SW480 (cell line): ENCODE data around the gene FEZ2.

ENCODE experiments used
- DNase-seq: peaks from one replicate; pipeline ENCODE4 v3.0.0-alpha.2; 2016; ENCODE audit warnings: low spot score

Gene FEZ2

DNA sequence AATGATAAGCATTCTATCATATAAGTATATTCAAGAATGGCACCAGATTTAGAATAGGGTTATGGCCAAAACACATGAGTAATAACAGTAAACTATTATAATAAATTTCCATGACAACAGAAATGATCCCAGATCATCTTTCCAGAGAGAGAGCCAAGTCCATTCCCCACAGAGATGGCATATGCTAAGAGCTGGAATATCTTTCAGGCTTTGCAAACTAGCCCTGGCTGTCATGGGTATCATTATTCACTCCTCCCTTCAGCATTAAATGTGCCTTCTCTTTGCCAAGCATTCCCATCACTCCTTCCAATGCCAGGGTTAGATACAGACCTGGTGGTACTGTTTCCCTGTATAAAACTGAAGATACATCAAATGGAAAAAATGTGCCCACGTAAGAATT is 10.9 kb downstream of the FEZ2 start:
- DNase-seq: no peak

DNA sequence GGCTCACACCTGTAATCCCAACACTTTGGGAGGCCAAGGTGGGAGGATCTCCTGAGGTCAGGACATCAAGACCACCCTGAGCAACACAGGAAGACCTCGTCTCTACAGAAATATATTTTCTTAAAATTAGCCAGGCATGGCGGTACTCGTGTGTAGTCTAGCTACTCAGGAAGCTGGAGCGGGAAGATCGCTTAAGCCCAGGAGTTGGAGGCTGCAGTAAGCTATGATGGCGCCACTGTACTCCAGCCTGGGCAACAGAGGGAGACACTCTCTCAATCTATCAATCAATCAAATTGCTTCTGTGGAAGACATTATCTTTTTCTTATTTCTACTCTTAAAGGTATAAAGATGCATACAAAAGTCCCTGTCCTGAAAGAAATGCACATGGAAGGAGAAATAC is 11.3 kb downstream of the FEZ2 start:
- no peak for DNase-seq

DNA sequence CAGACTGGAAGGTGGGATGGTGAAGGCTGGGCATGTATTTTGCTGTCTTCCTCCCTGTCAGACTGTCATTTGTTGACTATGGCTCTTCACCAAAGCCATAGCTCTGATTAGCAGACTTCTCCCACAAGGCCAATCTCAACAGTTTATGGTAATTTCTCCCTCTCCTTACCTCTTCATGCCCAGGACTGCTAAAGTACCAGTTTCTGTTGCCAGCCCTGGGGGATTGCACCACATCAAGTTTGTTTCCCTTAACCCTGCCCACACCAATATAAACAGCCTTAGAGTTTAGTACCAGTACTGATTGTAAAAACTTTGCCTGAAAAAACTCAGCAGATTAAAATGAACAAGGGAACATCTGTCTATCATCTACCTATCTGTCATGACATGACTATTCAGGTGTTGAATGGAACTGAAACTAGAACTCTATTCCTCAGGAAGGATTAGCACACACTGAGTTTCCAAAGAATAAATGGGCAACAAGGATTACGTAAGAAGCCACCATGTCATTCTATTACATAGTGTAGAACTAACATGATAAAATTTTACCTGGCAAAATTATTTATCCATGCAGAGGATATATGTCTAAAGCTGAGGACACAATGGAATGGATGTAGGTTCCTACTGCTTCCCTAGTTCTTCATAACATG is 13.7 kb downstream of the FEZ2 start:
- no peak for DNase-seq

DNA sequence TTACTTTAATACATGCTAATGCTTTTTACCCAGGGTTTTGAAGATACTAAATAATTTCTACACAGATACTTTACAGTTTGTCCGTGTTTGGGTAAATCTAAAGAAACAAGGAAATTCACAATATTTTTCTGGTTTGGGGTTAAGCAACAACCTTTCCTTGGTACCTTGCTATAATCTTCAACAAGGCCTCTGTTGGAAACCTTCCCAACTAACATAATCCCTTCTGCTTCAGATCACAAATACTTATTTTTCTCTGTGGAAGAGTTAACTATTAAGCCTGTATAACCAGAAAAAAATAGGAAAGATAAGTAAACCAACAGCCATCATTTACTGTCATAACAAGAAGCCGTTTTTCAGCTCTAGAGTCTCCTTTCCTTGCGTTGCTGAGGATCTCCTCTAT is 15.0 kb downstream of the FEZ2 start:
- DNase-seq: no peak

DNA sequence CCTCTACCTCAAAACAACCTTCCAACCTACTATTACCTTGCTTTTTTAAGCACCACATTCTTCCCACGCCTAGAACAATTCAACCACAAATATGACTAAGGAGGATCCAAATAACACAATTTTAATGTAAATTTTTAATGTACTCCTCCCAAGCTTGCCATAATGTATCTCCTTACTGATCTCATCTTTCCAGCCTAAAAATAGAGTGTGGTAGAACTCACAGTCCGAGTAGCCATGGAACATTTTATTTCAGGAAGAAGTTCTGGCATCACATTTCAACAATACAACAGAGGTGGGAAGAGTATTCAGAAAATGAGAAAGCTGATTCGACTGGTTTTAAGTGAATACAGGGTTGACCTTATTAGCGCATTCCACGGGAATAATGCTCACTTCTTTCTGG is 15.4 kb downstream of the FEZ2 start:
- no peak for DNase-seq

DNA sequence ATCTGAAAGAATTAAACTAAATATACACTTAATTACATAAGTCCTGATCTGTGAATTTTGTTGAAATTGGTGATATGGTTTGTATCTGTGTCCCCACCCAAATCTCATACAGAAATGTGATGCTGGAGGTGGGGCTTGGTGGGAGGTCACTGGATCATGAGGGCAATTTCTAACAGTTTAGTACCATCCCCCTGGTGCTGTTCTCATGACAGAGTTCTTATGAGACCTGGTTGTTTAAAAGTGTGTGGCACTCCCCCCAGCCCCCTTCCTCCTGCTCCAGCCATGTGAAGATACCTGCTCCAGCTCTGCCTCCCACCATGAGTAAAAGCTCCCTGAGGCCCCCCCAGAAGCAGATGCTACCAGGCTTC is 18.7 kb downstream of the FEZ2 start:
- DNase-seq: no peak

DNA sequence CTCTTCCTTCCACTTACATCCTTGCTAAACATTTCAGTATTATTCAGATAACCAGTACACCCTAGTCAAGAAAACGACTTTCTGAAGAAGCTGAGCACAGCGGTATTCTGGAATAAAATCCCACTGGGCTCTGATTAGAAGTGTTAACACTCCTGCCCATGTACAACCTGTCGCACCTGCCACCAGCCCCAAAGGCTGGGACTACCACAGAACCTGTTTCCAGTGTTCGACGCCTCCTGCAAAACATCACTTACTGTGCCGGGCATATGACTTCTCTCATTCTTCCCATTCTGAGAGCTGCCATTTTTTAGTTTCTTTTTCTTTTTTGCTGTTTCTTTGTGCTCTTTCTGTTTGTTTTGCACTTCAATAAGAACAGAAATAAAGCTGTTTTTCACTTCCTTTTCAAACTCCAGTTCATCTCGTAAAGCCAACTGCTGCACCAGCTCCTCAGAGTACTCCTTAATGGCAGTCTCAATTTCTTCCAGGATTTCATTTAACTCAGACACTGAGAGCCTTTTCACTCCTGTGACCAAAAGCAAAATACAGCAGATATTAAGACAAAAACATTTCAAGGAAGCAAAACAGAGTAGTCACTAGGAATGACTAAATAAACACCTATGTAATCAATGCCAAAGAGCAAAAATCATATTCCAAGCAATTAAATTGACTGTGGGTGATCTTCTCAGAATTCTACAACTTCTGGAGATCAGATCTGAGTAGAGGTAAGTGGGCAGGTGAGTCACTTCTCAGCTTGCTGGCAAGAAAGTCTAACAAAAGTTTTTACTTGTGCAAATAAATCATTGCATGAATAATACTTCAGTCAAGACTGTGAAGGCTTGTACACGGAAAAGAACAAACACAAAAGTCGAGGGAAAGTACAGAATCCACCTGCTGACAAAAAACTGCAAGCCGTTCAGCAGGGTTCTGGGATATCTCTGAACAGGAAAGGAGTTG is 19.3 kb downstream of the FEZ2 start:
- DNase-seq: no peak

DNA sequence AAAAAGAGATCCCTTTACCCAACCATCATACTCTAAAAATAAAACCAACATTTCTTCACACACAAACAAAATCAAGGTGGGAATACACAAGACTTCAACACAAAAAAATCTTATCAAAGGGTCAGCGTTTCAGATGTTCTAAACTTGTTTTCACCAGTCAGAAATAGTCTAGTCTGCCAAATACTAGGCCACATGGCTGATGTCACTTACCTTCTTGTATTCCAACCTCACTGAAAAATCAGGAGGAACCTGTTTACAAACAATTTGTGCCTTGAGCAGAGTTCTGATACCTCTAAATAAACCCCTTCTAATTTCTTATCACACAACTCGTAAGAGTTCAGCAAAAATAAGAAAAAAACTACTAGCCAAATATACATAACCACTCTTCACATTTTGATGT is 20.1 kb downstream of the FEZ2 start:
- no peak for DNase-seq

DNA sequence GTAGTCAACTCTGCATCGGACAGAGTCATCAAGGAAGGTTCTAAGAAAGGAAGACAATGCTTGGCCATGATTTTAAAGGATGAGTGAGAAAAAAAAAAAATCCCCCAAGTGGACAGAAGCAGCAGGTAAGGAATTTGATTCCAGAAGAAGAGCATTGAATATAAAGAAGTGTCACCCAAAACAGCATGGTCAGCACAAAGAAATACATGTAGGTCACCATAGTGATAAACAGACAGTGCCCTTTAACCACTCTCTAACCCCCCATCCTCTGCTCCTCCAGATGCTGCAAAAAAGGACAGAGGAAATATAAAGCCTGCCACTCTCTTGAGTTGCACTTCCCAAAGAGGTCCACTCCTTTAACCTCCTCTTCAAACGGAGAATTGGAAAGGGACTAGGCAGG is 23.4 kb downstream of the FEZ2 start:
- DNase-seq: no peak

DNA sequence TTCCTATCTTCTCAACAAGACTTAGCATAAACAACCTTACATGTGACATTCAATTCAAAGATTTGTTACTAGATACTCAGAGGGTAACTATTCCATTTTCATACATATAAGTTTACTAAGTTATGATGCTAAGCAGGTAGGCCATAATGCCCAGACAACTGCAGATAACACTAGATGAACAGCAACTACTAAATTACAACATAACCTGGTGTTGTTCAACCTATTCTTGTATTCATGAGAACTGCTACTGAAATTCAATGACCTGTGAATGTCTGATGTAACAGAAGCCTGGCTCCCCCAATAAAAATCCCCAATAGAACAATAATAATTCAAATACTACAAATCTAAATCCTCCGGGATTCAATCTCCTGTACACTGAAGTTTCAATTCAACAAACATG is 24.8 kb downstream of the FEZ2 start:
- DNase-seq: no peak

DNA sequence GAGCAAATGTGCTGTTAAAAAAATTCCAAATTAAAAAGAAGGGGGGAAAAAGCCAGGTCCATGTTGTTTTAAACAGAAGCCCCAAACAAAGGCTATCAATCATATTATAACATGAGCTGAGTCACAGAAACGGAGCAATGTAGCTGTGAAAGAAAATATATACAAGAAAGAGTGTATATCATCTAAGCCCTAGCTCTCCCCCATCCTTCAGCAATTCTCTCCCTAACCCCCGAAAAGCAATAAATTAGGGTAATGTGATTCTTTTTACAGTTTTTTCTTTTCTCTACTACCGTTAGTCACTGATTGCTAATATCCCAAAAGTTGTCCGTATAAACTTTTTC is 25.3 kb downstream of the FEZ2 start:
- DNase-seq: no peak

DNA sequence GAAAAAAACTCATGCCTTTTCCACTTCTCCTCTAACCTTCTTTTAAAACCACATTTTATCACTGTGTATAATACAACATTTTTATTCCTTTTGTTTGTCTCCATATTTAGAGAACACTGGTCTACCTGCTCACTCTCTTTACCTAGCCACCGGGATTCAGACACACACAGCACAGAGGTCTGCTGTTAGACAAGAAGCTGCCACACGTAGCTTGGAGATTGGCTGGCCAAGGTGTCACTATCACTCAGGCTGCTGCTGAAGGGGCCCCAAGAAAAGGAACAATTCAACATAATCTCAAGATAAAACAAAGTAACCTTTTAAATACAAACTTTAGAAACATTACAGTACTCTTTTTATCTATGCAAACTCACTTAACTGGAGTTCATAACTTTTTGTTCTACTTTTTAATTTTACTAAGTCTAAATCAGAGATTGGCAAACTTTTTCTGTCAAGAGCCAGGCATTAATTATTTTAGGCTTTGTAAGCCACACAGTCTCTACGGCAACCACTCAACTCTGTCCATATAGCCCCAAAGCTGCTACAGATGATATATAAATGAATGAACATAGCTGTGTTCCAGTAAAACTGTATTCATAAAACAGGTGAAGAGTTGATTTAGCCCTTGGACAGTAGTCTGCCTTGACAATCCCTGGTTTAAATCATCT is 25.8 kb downstream of the FEZ2 start:
- DNase-seq: no peak

DNA sequence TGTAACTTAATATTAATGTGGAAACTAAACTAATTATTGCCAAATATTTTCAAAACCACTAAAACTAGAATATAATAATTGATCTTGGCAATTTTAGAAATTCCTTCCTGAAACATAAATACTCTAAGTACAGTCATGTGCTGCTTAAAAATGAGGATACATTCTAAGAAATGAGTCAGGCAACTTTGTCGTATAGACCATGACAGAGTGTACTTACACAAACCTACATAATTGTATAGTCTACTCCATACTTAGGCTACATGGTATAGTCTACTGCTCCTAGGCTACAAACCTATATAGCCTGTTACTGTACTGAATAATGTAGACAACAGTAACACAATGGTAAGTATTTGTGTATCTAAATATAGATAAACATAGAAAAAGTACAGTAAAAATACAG is 27.6 kb downstream of the FEZ2 start:
- DNase-seq: no peak

DNA sequence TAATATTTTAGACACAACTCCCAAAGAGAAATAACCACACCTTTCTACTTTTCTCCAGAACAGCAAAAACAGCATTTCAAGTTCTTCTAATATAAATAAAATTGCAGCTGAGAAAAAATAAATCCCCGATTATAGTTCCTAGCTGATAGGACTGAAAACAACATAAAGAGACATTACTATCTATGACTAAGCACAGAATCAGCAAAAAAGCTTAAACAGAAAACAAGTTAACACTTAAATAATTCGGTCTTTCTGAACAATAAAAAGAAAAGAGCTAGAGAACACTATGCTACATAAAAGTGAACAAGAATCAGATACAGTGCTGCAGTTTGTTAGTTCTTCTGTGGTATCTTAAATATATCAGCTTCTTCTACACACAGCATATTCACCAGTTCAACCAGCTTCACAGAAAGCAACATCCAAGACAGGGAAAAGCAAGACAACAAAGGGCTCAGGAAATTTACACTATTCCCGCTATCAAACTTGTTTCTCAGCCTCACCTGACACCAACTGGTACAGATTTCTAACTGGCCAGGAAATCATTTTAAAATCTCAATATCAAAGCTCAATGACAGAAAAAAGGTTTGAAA is 28.6 kb downstream of the FEZ2 start:
- DNase-seq: no peak

DNA sequence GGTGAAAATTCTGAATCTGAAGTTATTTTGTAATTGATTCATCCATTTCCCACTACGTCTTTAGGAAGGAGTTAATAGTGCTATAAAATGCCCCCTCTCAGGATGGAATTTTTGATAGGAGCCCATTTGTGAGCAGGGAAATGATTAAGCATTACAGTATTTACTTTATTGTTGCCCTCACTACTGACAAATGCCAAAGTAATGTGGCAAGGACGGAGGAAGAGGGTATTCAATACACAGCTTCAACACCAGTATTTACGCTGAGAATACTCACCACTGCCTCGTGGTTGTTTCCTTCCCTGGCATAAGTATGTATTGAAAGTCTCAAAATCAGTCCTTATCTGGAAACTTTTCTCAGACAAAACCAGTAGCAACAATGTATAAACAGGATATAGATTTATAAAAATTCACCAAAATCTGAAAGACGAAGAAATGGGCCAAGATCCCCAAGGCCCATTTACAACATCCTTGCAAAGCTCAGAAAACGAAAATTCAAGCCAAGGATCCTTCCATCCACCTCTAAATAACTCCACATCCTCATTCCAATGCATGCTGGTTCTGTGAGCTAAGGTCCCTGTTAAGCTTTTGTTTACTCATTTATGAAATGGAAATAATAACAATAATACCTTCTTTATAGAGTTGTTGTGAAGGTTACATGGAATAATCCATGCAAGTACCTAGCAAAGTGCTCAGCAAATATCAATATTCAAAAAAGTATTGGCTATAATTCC is 29.3 kb downstream of the FEZ2 start:
- DNase-seq: no peak

DNA sequence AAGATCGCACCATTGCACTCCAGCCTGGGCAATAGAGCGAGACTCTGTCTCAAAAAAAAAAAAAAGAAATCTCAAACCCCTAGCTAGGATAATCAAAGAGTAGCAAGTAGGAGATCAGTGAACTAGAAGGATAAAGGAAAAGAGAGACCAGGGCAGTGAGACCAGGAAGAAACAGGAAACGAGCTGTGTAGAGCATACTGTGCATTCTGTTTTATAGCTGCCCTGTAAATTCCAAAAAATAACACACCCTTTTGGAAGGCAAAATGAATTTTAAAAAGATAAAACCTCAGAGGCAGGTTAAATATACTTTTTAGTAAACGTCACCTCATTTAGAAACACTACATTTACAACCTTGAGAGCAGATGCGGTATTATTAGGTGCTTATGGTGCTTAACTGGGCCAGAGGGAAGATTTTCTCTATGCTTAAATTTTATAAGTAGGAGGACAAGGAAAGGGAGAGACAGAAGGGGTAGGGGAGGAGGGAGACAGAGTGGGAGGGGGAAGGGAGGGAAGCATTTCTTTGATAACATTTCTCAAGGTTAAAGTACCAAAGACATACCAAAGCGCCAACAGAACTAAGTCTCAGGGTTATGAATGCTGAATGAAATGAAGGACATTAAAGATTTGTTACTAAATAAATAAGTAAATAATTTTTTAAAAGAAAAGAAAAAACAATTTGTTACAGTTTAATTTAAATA is 30.1 kb downstream of the FEZ2 start:
- no peak for DNase-seq

DNA sequence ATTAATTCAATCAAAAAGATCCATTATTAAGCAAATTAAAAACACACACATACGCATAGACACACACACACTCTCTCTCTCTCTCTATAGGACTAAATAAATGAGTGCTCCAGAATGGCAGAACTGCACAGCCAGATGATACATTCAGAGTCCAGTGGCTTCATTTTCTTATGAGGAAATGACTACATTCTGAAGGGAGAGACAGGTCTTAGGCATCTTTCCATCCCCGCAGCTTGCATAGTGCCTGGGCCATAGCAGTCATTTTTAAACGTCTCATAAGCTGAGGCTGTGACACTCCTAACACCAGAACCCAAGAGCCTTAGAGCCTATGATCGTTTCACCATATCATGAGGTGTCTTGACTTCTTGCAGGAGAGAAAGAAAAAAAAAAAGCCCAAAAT is 31.1 kb downstream of the FEZ2 start:
- no peak for DNase-seq

DNA sequence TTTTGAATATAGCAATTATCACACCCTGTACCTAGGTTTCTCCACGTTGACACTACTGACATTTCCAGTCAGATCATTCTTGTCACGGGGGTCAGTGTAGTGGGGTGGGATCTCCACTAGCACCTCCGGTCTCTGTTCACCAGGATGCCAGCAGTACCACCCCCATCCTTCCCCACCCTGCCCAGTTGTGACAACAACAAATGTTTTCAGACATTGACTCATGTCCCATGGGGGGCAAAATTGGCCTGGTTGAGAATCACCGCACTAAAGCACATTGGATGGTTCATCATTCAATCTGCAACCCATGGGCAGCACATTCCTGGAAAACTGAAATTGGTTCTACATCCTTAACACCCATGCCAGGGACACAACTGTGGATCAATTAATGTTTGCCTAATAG is 32.3 kb downstream of the FEZ2 start:
- DNase-seq: no peak

DNA sequence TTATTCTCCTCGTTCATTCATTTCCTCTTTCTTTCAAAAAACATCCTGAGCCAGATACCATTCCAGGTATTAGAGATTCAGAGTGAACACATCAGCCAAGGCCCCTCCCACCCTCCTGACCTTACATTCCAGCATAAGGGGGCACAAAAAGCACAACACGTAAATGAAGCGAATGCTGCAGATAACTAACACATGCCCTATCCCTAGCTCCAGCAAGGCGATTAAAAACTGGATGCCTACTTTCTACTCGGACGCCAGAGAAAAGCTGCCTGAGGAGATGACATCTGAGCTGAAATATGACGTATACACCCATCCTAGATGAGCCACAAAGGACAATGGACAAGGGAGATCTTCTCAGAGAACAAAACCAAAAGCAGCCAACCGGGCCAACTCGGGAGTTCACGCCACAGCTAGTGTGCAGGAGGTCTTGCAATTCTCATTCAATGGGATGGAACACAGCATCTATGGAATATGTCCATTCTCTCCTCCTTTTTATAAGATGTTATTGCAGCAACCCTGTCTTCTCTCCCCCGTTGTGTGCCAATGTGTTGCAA is 33.5 kb downstream of the FEZ2 start:
- no peak for DNase-seq

DNA sequence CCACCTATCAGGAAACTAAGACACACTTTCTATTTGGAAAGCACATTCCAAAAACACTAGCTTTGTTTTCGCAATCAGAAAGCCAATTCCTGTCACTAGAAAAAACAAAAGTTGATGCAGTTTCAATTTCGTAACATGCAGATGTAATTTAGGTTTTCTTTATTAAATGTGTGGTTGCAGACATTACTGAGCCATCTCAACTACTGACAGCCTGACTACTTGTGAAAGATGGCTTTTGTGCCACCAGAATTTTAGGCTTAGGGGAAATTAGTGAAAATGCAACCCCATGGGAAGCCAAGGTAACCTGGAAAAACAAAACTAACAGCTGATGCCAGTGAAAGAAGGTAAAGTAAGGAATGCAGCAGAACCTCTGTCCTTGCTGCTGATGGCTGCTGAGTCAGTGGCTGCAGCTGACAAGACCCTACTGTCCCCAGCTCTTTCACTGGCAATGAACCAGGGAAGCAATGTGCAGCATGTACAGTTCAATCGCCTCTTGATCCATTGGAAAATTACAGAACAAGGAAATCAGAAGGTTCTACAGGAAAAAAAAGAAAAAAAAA is 34.9 kb downstream of the FEZ2 start:
- DNase-seq: no peak

DNA sequence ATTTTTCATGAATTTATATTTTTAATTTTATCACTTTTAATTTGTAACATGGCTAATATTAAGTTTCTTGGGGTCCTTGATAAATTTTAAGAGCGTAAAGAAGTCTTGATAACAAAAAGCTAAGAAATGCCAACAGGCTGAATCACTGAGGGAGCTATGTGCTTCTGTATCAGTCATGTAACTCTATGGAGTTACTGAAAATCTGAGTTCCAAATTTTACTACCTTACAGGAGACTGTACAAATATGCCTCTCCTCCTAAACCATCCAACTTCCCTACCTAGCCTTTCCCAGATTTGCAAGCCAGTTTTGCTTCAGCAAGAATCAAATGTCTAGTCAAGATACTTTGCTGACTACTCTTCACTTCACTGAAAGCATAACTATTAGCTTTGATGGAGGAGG is 35.7 kb downstream of the FEZ2 start:
- no peak for DNase-seq
